ENCODE results near the gene RAB3C. TPM values are rescaled to one million over a fixed set of nuclear protein-coding genes. Genes with fewer than 3 reads are reported as not detected.

The RAB3C gene
- total RNA-seq, 3 donors from 2014 or later = 0.29 to 6.1 (median 2.6) TPM

GRCh38 chr5:58677650-58678049, 94.8 kb downstream of the RAB3C start:
- H3K27me3 ChIP-seq = no peaks in the 10 kb centered on the region
- H3K4me3 ChIP-seq = no peak overlapping the region
- DNase-seq (ENCODE audit: low spot score in 2 of 2) = no peak
- TF ChIP-seq POLR2AphosphoS5 (IDR thresholded peaks at IDR 0.05) = no peak
- TF ChIP-seq POLR2A (IDR thresholded peaks at IDR 0.05) = no peak
- TF ChIP-seq, protein P1, sequence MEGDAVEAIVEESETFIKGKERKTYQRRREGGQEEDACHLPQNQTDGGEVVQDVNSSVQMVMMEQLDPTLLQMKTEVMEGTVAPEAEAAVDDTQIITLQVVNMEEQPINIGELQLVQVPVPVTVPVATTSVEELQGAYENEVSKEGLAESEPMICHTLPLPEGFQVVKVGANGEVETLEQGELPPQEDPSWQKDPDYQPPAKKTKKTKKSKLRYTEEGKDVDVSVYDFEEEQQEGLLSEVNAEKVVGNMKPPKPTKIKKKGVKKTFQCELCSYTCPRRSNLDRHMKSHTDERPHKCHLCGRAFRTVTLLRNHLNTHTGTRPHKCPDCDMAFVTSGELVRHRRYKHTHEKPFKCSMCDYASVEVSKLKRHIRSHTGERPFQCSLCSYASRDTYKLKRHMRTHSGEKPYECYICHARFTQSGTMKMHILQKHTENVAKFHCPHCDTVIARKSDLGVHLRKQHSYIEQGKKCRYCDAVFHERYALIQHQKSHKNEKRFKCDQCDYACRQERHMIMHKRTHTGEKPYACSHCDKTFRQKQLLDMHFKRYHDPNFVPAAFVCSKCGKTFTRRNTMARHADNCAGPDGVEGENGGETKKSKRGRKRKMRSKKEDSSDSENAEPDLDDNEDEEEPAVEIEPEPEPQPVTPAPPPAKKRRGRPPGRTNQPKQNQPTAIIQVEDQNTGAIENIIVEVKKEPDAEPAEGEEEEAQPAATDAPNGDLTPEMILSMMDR (IDR thresholded peaks at IDR 0.05) = no peak
- intact Hi-C loops (cut with DNase I; ENCODE audit: low total_unique reads) = no loop called here
- no peaks in the 10 kb centered on the region for H3K36me3 ChIP-seq
- no peak overlapping the region for H3K27ac ChIP-seq
- H3K4me1 ChIP-seq = no peaks in the 10 kb centered on the region
- H3K9me3 ChIP-seq = no peaks in the 10 kb centered on the region

DNA sequence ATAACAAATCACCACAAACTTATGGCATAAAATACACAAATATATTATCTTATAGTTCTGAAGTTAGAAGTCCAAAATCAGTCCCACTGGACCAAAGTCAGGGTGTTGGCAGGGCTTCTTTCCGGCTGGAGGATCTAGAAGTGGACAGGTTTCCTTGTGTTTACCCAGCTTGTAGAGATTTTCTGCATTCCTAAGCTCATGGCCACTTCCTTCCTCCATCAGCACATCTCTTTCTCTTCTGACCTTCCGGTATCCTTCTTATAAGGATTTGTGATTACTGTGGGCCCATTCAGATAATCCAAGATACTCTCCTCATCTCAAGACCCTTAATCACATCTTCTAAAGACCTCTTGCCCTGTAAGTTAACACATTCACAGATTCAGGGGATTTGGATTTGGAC, 97.6 kb downstream of the RAB3C start:
- Histone ChIP-seq H3K9me3 (no peaks in the 10 kb centered on the region), H3K4me1 (no peaks in the 10 kb centered on the region), H3K27me3 (no peaks in the 10 kb centered on the region), H3K27ac (no peak overlapping the region), H3K4me3 (no peak overlapping the region), H3K36me3 (no peaks in the 10 kb centered on the region)
- TF ChIP-seq, protein P1 (IDR thresholded peaks at IDR 0.05) = no peak
- TF ChIP-seq POLR2A (IDR thresholded peaks at IDR 0.05) = no peak
- no peak for TF ChIP-seq POLR2AphosphoS5 (IDR thresholded peaks at IDR 0.05)
- no peak for DNase-seq (ENCODE audit: low spot score in 2 of 2)
- intact Hi-C loops (cut with DNase I; ENCODE audit: low total_unique reads) = no loop called here

DNA sequence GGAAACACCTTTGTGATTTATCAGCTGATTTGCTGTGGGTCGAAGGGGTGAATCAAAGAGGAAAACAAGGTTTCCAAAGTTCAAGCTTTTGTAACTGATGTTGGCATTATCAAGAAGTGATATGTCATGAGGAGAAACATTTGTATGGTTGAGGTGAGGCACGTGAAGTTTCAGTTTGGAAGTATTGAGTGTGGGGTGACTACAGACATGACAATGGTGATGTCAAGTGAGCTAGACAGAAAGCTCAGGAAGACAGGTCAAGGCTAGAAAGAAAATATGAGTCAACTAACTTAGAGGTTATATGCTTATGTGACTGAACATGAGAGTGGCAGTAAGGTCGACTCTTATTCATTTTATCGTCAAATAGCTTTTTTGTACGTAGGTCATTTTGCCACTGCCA, 99.1 kb downstream of the RAB3C start:
- no peak for DNase-seq (ENCODE audit: low spot score in 2 of 2)
- Histone ChIP-seq H3K4me3 (no peak overlapping the region), H3K27ac (no peak overlapping the region), H3K27me3 (no peaks in the 10 kb centered on the region), H3K4me1 (no peaks in the 10 kb centered on the region), H3K36me3 (no peaks in the 10 kb centered on the region), H3K9me3 (no peaks in the 10 kb centered on the region)
- TF ChIP-seq POLR2AphosphoS5 (IDR thresholded peaks at IDR 0.05) (no peak), POLR2A (IDR thresholded peaks at IDR 0.05) (no peak)
- TF ChIP-seq, protein P1 (IDR thresholded peaks at IDR 0.05) = no peak
- intact Hi-C loops (cut with DNase I; ENCODE audit: low total_unique reads) = no loop called here

DNA sequence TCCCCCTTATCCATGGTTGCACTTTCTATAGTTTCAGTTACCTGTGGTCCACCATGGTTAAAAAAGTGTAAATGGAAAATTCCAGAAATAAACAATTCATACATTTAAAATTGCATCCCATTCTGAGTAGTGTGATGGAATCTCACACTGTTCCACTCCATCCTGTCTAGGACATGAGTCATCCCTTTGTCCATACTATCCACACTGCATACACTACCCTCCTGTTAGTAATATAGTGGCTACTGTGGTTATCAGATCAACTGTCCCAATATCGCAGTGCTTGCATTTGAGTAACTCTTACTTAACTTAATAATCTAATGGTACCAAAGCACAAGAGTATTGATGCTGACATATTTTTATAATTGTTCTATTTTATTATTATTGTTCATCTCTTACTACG, 100.7 kb downstream of the RAB3C start:
- no peak overlapping the region for H3K4me3 ChIP-seq
- H3K4me1 ChIP-seq = no peaks in the 10 kb centered on the region
- no peaks in the 10 kb centered on the region for H3K27me3 ChIP-seq
- no peak overlapping the region for H3K27ac ChIP-seq
- TF ChIP-seq POLR2AphosphoS5 (IDR thresholded peaks at IDR 0.05) = no peak
- TF ChIP-seq, protein P1 (IDR thresholded peaks at IDR 0.05) = no peak
- no peak for TF ChIP-seq POLR2A (IDR thresholded peaks at IDR 0.05)
- intact Hi-C loops (cut with DNase I; ENCODE audit: low total_unique reads) = no loop called here
- H3K36me3 ChIP-seq = no peaks in the 10 kb centered on the region
- H3K9me3 ChIP-seq = no peaks in the 10 kb centered on the region
- no peak for DNase-seq (ENCODE audit: low spot score in 2 of 2)

DNA sequence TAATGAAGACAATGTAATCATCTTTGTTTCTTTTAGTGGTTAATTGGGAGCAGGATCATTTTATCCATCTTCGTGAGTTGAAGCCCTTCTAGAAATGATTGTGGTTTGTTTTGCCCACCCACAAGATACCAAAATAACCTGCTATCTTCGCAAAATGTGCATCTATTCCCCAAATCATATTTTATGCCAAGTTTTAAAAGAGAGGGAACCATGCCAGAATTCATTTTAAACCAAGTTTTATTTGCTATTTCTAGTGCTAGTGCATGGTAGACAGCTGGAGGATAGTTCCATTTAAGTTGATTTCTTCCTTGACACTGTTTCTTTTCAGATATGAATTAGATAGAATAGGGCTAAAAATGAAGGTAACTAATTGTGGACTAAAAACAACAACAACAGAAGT, 104.2 kb downstream of the RAB3C start:
- intact Hi-C loops (cut with DNase I; ENCODE audit: low total_unique reads) = no loop called here
- TF ChIP-seq, protein P1 (IDR thresholded peaks at IDR 0.05) = no peak
- TF ChIP-seq POLR2AphosphoS5 (IDR thresholded peaks at IDR 0.05) = no peak
- TF ChIP-seq POLR2A (IDR thresholded peaks at IDR 0.05) = no peak
- Histone ChIP-seq H3K27ac (no peak overlapping the region), H3K4me1 (no peaks in the 10 kb centered on the region), H3K4me3 (no peak overlapping the region), H3K36me3 (no peaks in the 10 kb centered on the region), H3K27me3 (no peaks in the 10 kb centered on the region), H3K9me3 (no peaks in the 10 kb centered on the region)
- DNase-seq (ENCODE audit: low spot score in 2 of 2) = no peak

Data from breast epithelium (tissue), 4 donors.